GM12878 (cell line): Measurements from ENCODE around the gene PLS1. TPM values are rescaled to one million over a fixed set of nuclear protein-coding genes. Genes with fewer than 3 reads are reported as not detected.

Experiments used
- ATAC-seq: fragments of 200-7000 bp; cut with Tn5 transposase; 3 replicates; pipeline ENCODE4 v1.9.1; 2020; ENCODE audit warnings: mild to moderate bottlenecking, moderate library complexity
- BruUV-seq: library from RNA; stranded (reverse); fragments of 400-500 nt; replicated peaks from 2 replicates; lab custom pipeline; 2021; lab: Mats Ljungman, UMichigan
- CTCF ChIA-PET: fragments of 300-600 bp; sonication (Branson Sonifier 250); formaldehyde crosslinking; extraction: SDS; loops from one replicate; lab custom pipeline; 2021; ENCODE audit warnings: inconsistent platforms; lab: Yijun Ruan, JAX
- POLR2A ChIA-PET: fragments of 350-600 bp; formaldehyde crosslinking; extraction: SDS; loops from one replicate; lab custom pipeline; 2021; ENCODE audit warnings: inconsistent platforms; lab: Charles Lee
- RAD21 ChIA-PET: fragments of 300-600 bp; sonication (Branson Sonifier 250); formaldehyde crosslinking; loops from one replicate; lab custom pipeline; 2023; ENCODE audit warnings: antibody characterized with exemption; ENCODE audit not compliant: unreplicated experiment; lab: Charles Lee
- SMC1A ChIA-PET: fragments of 300-600 bp; sonication (Branson Sonifier 250); formaldehyde crosslinking; loops from one replicate; lab custom pipeline; 2023; ENCODE audit not compliant: unreplicated experiment, uncharacterized antibody; lab: Charles Lee
- DNase-seq: peaks from one replicate; pipeline ENCODE4 v3.0.0-alpha.2; 2011; ENCODE audit warnings: low read depth, low spot score
- FAIRE-seq: peaks from 3 replicates; lab custom pipeline; 2011; peaks lifted over from hg19 to GRCh38; lab: Jason Lieb, UNC
- H2AFZ ChIP-seq: 2 replicates; pipeline ENCODE4 v1.6.0; 2011; ENCODE audit warnings: low read depth, low read length, control low read depth; ENCODE audit not compliant: control insufficient read depth
- H3K27ac ChIP-seq: 2 replicates; pipeline ENCODE4 v1.5.1; 2011; ENCODE audit warnings: control low read depth; ENCODE audit not compliant: control insufficient read depth, insufficient read depth
- H3K27me3 ChIP-seq, 2 experiments: replicated peaks in 1 of 2; 2 replicates each; pipeline versions ENCODE4 v1.6.0 to v1.6.1; 2011; ENCODE audit warnings: low read length in 1 of 2; ENCODE audit not compliant: control insufficient read depth in 2 of 2, insufficient read depth in 2 of 2
- H3K36me3 ChIP-seq, 2 experiments: 2 replicates each; pipeline ENCODE4 v1.5.1; 2011; ENCODE audit warnings: low read length in 1 of 2; ENCODE audit not compliant: control insufficient read depth in 2 of 2, insufficient read depth in 2 of 2
- H3K4me1 ChIP-seq: 2 replicates; pipeline ENCODE4 v1.6.1; 2011; ENCODE audit warnings: mild to moderate bottlenecking, low read length, moderate library complexity, mixed read lengths; ENCODE audit not compliant: control insufficient read depth, insufficient read depth
- H3K4me2 ChIP-seq: 2 replicates; pipeline ENCODE4 v1.6.0; 2011; ENCODE audit warnings: control low read depth; ENCODE audit not compliant: control insufficient read depth, insufficient read depth
- H3K4me3 ChIP-seq: fragments of 200-600 bp; sonication (generic); 2 replicates; pipeline ENCODE4 v1.5.1; 2016
- H3K79me2 ChIP-seq: 2 replicates; pipeline ENCODE4 v1.6.0; 2011; ENCODE audit warnings: low read length; ENCODE audit not compliant: control insufficient read depth, insufficient read depth
- H3K9ac ChIP-seq: 2 replicates; pipeline ENCODE4 v1.8.0; 2011; ENCODE audit warnings: low read length, control low read depth, mixed read lengths; ENCODE audit not compliant: control insufficient read depth, insufficient read depth
- H3K9me3 ChIP-seq: replicated peaks from 3 replicates; pipeline ENCODE4 v1.5.1; 2011; ENCODE audit warnings: mild to moderate bottlenecking, low read length; ENCODE audit not compliant: control insufficient read depth, insufficient read depth
- H4K20me1 ChIP-seq: 2 replicates; pipeline ENCODE4 v1.6.0; 2011; ENCODE audit not compliant: control insufficient read depth, insufficient read depth
- CBFB ChIP-seq: IDR thresholded peaks from 2 replicates; pipeline ENCODE4 v1.6.1; 2016; ENCODE audit warnings: antibody characterized with exemption, low read depth
- JUND ChIP-seq: IDR thresholded peaks from 2 replicates; pipeline ENCODE4 v1.6.1; 2012; ENCODE audit warnings: low read depth, mild to moderate bottlenecking, low read length, improper control_type of control experiment, moderate library complexity
- POLR2AphosphoS5 ChIP-seq: IDR thresholded peaks from 2 replicates; pipeline ENCODE4 v1.6.1; 2011; ENCODE audit warnings: mild to moderate bottlenecking, low read length, inconsistent platforms
- SMAD1 ChIP-seq: fragments of 450-650 bp; IDR thresholded peaks from 2 replicates; pipeline ENCODE4 v1.6.1; 2018; ENCODE audit warnings: mild to moderate bottlenecking, low read depth; ENCODE audit not compliant: partially characterized antibody
- TCF12 ChIP-seq: IDR thresholded peaks from 2 replicates; pipeline ENCODE4 v1.6.1; 2011; ENCODE audit warnings: low read depth, mild to moderate bottlenecking, low read length
- ZSCAN29 ChIP-seq: fragments of 450-650 bp; IDR thresholded peaks from 2 replicates; pipeline ENCODE4 v1.6.1; 2017; ENCODE audit warnings: mild to moderate bottlenecking, moderate library complexity
- WGBS: methylation state at CpG from one replicate; pipeline ENCODE4 v1.1.6; 2016; ENCODE audit warnings: low lambda C conversion rate; ENCODE audit not compliant: insufficient replicate concordance, insufficient coverage; ENCODE audit errors: missing lambda C conversion rate; 5-methylcytosine and 5-hydroxymethylcytosine counted together
- in situ Hi-C: fragments of 300-500 bp; cut with MboI; formaldehyde crosslinking; loops from 9 replicates; pipeline ENCODE4 v1.14.3; 2018; ENCODE audit warnings: mixed read lengths
- intact Hi-C: fragments of 100-400 bp; cut with micrococcal nuclease; formaldehyde crosslinking; loops from one replicate; pipeline ENCODE4 v1.14.2; 2022; ENCODE audit not compliant: unreplicated experiment
- polyA plus RNA-seq, 11 experiments: library from polyadenylated mRNA; depleted of rRNA in 4 of 11; unstranded in 6 of 11; stranded (reverse) in 5 of 11; fragments of >200 nt; fragmentation: Nextera tagmentation in 4 of 11; fragmentation: Illumina TruSeq in 1 of 11; extraction: Ambion mirVana in 4 of 11; extraction: Trizol in 1 of 11; gene quantifications; 1 replicate in 1 of 11; 2 replicates in 10 of 11; pipeline versions ENCODE4 v1.2.1 to v1.2.3, GENCODE V29; 2011 to 2016; ENCODE audit warnings: inconsistent platforms in 2 of 11, missing spikeins in 2 of 11, low read depth in 1 of 11
- total RNA-seq, 4 experiments: library from RNA; depleted of rRNA in 3 of 4; stranded (reverse); fragments of >200 nt in 3 of 4; fragmentation: Illumina TruSeq in 1 of 4; extraction: Trizol in 1 of 4; gene quantifications; 2 replicates each; pipeline versions ENCODE4 v1.2.1 to v1.2.3, GENCODE V29; 2013 to 2021
- TF ChIP-seq, protein P1 (sequence below): fragments of 450-650 bp; IDR thresholded peaks from 2 replicates; pipeline ENCODE4 v1.6.1; 2017; ENCODE audit warnings: antibody characterized with exemption, mild to moderate bottlenecking, moderate library complexity
- TF ChIP-seq, protein P2 (sequence below): fragments of 450-650 bp; IDR thresholded peaks from 2 replicates; pipeline ENCODE4 v1.6.1; 2017; ENCODE audit warnings: mild to moderate bottlenecking, moderate library complexity
- TF ChIP-seq, protein P3 (sequence below): fragments of 450-650 bp; formaldehyde crosslinking; IDR thresholded peaks from 2 replicates; pipeline ENCODE4 v1.5.0; 2022; ENCODE audit warnings: mild to moderate bottlenecking, missing genetic modification characterization
- TF ChIP-seq, protein P4 (sequence below): fragments of 450-650 bp; IDR thresholded peaks from 2 replicates; pipeline ENCODE4 v1.6.1; 2017; ENCODE audit warnings: mild to moderate bottlenecking

Gene PLS1
- total and polyA plus RNA-seq, 10 of the 15 experiments (the other 5 are each of a cell fraction or from before 2014, with no cell fraction given) = 0.59 to 11.7 (median 1.7) TPM

- Histone ChIP-seq H3K4me2 (no peak overlapping the region), H2AFZ (no peak overlapping the region), H3K27me3 (no peaks in the 10 kb centered on the region), H4K20me1 (no peaks in the 10 kb centered on the region), H3K9me3 (no peaks in the 10 kb centered on the region), H3K4me1 (no peaks in the 10 kb centered on the region), H3K27ac (no peak overlapping the region), H3K9ac (no peak overlapping the region), H3K4me3 (no peak overlapping the region), H3K36me3 (no peaks in the 10 kb centered on the region), H3K79me2 (no peaks in the 10 kb centered on the region)
- DNase-seq = no peak
- in situ Hi-C loops = no loop called here
- CTCF ChIA-PET = interaction anchor here (0.7 kb wide), 1 partner anchor 11 kb away, joined by 4 read pairs; no protein-coding TSS in a partner anchor
- SMC1A ChIA-PET = interaction anchor here (0.6 kb wide), 1 partner anchor 780 kb away, joined by 3 read pairs; no protein-coding TSS in a partner anchor
- FAIRE-seq = no peak
- WGBS = 34% methylated on average over 5 of the region's 5 CpGs
- RAD21 ChIA-PET = interaction anchor here (0.5 kb wide), 1 partner anchor 80 kb away, joined by 4 read pairs; no protein-coding TSS in a partner anchor
- POLR2A ChIA-PET = no interaction called here
- peak; percentile 52 for ATAC-seq
- BruUV-seq = no TSS peak
- intact Hi-C loops = no loop called here
- TF ChIP-seq SMAD1 = no peak
- TF ChIP-seq, protein P1, sequence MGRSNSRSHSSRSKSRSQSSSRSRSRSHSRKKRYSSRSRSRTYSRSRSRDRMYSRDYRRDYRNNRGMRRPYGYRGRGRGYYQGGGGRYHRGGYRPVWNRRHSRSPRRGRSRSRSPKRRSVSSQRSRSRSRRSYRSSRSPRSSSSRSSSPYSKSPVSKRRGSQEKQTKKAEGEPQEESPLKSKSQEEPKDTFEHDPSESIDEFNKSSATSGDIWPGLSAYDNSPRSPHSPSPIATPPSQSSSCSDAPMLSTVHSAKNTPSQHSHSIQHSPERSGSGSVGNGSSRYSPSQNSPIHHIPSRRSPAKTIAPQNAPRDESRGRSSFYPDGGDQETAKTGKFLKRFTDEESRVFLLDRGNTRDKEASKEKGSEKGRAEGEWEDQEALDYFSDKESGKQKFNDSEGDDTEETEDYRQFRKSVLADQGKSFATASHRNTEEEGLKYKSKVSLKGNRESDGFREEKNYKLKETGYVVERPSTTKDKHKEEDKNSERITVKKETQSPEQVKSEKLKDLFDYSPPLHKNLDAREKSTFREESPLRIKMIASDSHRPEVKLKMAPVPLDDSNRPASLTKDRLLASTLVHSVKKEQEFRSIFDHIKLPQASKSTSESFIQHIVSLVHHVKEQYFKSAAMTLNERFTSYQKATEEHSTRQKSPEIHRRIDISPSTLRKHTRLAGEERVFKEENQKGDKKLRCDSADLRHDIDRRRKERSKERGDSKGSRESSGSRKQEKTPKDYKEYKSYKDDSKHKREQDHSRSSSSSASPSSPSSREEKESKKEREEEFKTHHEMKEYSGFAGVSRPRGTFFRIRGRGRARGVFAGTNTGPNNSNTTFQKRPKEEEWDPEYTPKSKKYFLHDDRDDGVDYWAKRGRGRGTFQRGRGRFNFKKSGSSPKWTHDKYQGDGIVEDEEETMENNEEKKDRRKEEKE = no peak
- TF ChIP-seq TCF12 = no peak
- TF ChIP-seq, protein P2, sequence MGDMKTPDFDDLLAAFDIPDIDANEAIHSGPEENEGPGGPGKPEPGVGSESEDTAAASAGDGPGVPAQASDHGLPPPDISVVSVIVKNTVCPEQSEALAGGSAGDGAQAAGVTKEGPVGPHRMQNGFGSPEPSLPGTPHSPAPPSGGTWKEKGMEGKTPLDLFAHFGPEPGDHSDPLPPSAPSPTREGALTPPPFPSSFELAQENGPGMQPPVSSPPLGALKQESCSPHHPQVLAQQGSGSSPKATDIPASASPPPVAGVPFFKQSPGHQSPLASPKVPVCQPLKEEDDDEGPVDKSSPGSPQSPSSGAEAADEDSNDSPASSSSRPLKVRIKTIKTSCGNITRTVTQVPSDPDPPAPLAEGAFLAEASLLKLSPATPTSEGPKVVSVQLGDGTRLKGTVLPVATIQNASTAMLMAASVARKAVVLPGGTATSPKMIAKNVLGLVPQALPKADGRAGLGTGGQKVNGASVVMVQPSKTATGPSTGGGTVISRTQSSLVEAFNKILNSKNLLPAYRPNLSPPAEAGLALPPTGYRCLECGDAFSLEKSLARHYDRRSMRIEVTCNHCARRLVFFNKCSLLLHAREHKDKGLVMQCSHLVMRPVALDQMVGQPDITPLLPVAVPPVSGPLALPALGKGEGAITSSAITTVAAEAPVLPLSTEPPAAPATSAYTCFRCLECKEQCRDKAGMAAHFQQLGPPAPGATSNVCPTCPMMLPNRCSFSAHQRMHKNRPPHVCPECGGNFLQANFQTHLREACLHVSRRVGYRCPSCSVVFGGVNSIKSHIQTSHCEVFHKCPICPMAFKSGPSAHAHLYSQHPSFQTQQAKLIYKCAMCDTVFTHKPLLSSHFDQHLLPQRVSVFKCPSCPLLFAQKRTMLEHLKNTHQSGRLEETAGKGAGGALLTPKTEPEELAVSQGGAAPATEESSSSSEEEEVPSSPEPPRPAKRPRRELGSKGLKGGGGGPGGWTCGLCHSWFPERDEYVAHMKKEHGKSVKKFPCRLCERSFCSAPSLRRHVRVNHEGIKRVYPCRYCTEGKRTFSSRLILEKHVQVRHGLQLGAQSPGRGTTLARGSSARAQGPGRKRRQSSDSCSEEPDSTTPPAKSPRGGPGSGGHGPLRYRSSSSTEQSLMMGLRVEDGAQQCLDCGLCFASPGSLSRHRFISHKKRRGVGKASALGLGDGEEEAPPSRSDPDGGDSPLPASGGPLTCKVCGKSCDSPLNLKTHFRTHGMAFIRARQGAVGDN = no peak
- TF ChIP-seq CBFB = no peak
- TF ChIP-seq, protein P3, sequence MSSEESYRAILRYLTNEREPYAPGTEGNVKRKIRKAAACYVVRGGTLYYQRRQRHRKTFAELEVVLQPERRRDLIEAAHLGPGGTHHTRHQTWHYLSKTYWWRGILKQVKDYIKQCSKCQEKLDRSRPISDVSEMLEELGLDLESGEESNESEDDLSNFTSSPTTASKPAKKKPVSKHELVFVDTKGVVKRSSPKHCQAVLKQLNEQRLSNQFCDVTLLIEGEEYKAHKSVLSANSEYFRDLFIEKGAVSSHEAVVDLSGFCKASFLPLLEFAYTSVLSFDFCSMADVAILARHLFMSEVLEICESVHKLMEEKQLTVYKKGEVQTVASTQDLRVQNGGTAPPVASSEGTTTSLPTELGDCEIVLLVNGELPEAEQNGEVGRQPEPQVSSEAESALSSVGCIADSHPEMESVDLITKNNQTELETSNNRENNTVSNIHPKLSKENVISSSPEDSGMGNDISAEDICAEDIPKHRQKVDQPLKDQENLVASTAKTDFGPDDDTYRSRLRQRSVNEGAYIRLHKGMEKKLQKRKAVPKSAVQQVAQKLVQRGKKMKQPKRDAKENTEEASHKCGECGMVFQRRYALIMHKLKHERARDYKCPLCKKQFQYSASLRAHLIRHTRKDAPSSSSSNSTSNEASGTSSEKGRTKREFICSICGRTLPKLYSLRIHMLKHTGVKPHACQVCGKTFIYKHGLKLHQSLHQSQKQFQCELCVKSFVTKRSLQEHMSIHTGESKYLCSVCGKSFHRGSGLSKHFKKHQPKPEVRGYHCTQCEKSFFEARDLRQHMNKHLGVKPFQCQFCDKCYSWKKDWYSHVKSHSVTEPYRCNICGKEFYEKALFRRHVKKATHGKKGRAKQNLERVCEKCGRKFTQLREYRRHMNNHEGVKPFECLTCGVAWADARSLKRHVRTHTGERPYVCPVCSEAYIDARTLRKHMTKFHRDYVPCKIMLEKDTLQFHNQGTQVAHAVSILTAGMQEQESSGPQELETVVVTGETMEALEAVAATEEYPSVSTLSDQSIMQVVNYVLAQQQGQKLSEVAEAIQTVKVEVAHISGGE (CRISPR knock-in tag) = no peak
- TF ChIP-seq ZSCAN29 = no peak
- TF ChIP-seq, protein P4, sequence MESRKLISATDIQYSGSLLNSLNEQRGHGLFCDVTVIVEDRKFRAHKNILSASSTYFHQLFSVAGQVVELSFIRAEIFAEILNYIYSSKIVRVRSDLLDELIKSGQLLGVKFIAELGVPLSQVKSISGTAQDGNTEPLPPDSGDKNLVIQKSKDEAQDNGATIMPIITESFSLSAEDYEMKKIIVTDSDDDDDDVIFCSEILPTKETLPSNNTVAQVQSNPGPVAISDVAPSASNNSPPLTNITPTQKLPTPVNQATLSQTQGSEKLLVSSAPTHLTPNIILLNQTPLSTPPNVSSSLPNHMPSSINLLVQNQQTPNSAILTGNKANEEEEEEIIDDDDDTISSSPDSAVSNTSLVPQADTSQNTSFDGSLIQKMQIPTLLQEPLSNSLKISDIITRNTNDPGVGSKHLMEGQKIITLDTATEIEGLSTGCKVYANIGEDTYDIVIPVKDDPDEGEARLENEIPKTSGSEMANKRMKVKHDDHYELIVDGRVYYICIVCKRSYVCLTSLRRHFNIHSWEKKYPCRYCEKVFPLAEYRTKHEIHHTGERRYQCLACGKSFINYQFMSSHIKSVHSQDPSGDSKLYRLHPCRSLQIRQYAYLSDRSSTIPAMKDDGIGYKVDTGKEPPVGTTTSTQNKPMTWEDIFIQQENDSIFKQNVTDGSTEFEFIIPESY = no peak
- TF ChIP-seq JUND = no peak
- TF ChIP-seq POLR2AphosphoS5 = no peak
Measured at GRCh38 chr3:142646020-142646785, 50.0 kb downstream of the PLS1 start.
